ENCODE results near the gene DROSHA.

DROSHA gene

GRCh38 chr5:31452314-31452713 is 79.6 kb downstream of the DROSHA start:
- DNase-seq (ENCODE audit: low read depth, low spot score), result no peak
- TF ChIP-seq CTCF (IDR thresholded peaks at IDR 0.05; ENCODE audit: low read depth, low read length), result no peak
- no peak overlapping the region for H3K4me3 ChIP-seq (ENCODE audit: low read depth, low read length)
- in situ Hi-C loops (cut with HindIII; ENCODE audit: low sequenced_read_pairs), result no loop called here

GRCh38 chr5:31449962-31450361 is 81.9 kb downstream of the DROSHA start:
- DNase-seq (ENCODE audit: low read depth, low spot score), result no peak
- in situ Hi-C loops (cut with HindIII; ENCODE audit: low sequenced_read_pairs), result no loop called here
- TF ChIP-seq CTCF (IDR thresholded peaks at IDR 0.05; ENCODE audit: low read depth, low read length), result no peak
- H3K4me3 ChIP-seq (ENCODE audit: low read depth, low read length), result no peak overlapping the region

- in situ Hi-C loops (cut with HindIII; ENCODE audit: low sequenced_read_pairs), result no loop called here
- TF ChIP-seq CTCF (IDR thresholded peaks at IDR 0.05; ENCODE audit: low read depth, low read length), result no peak
- no peak for DNase-seq (ENCODE audit: low read depth, low spot score)
Measured at GRCh38 chr5:31449174-31449573, 82.7 kb downstream of the DROSHA start.

GRCh38 chr5:31445041-31445600 is 86.8 kb downstream of the DROSHA start:
- no peak for DNase-seq (ENCODE audit: low read depth, low spot score)
- no peak overlapping the region for H3K4me3 ChIP-seq (ENCODE audit: low read depth, low read length)
- in situ Hi-C loops (cut with HindIII; ENCODE audit: low sequenced_read_pairs), result no loop called here
- no peak for TF ChIP-seq CTCF (IDR thresholded peaks at IDR 0.05; ENCODE audit: low read depth, low read length)

More at GRCh38 chr5:31449174-31449573, 82.7 kb downstream of the DROSHA start:
- no peak overlapping the region for H3K4me3 ChIP-seq (ENCODE audit: low read depth, low read length)

- no peak for TF ChIP-seq CTCF (IDR thresholded peaks at IDR 0.05; ENCODE audit: low read depth, low read length)
- H3K4me3 ChIP-seq (ENCODE audit: low read depth, low read length), result no peak overlapping the region
- no peak for DNase-seq (ENCODE audit: low read depth, low spot score)
- in situ Hi-C loops (cut with HindIII; ENCODE audit: low sequenced_read_pairs), result no loop called here
Measured at GRCh38 chr5:31443572-31443971, 88.3 kb downstream of the DROSHA start.

GRCh38 chr5:31442058-31442745 is 89.7 kb downstream of the DROSHA start:
- DNase-seq (ENCODE audit: low read depth, low spot score), result no peak
- H3K4me3 ChIP-seq (ENCODE audit: low read depth, low read length), result no peak overlapping the region
- no peak for TF ChIP-seq CTCF (IDR thresholded peaks at IDR 0.05; ENCODE audit: low read depth, low read length)
- in situ Hi-C loops (cut with HindIII; ENCODE audit: low sequenced_read_pairs), result no loop called here

Measured in astrocyte of the spinal cord (primary cell).